A673 (cell line): ENCODE data around the gene HIBCH. TPM values are rescaled to one million over a fixed set of nuclear protein-coding genes. Genes with fewer than 3 reads are reported as not detected.

Experiments
- BruUV-seq: library from RNA; stranded (reverse); fragments of 400-500 nt; replicated peaks from 2 replicates; lab custom pipeline; 2021; lab: Mats Ljungman, UMichigan
- CTCF ChIA-PET: fragments of 300-600 bp; sonication (Branson Sonifier 250); formaldehyde crosslinking; loops from one replicate; lab custom pipeline; 2022; ENCODE audit warnings: antibody characterized with exemption; lab: Charles Lee
- POLR2A ChIA-PET: fragments of 300-600 bp; sonication (Branson Sonifier 250); formaldehyde crosslinking; loops from one replicate; lab custom pipeline; 2022; ENCODE audit warnings: antibody characterized with exemption; ENCODE audit not compliant: low non-redundant PET; lab: Charles Lee
- DNase-seq: peaks from one replicate; pipeline ENCODE4 v3.0.0-alpha.2; 2015; ENCODE audit warnings: low spot score
- H3K27ac ChIP-seq: fragments of 200-600 bp; sonication (generic); 2 replicates; pipeline ENCODE4 v1.5.1; 2016; ENCODE audit warnings: mixed run types, low read depth, mild to moderate bottlenecking, mixed read lengths, antibody characterized with exemption, low read length; ENCODE audit not compliant: poor library complexity, severe bottlenecking
- H3K27me3 ChIP-seq: fragments of 200-600 bp; sonication (generic); replicated peaks from 2 replicates; pipeline ENCODE4 v1.6.1; 2017; ENCODE audit warnings: mixed run types, low read depth, mild to moderate bottlenecking, mixed read lengths, antibody characterized with exemption, low read length; ENCODE audit not compliant: insufficient read depth, poor library complexity
- H3K36me3 ChIP-seq: fragments of 200-600 bp; sonication (generic); 2 replicates; pipeline ENCODE4 v1.6.1; 2016; ENCODE audit warnings: mixed run types, mild to moderate bottlenecking, mixed read lengths, antibody characterized with exemption, low read length; ENCODE audit not compliant: insufficient read depth, poor library complexity, severe bottlenecking
- H3K4me1 ChIP-seq: fragments of 200-600 bp; sonication (generic); 2 replicates; pipeline ENCODE4 v1.6.1; 2017; ENCODE audit warnings: mixed run types, mild to moderate bottlenecking, mixed read lengths, antibody characterized with exemption, low read length; ENCODE audit not compliant: insufficient read depth, poor library complexity, severe bottlenecking
- H3K4me3 ChIP-seq: fragments of 200-600 bp; sonication (generic); 2 replicates; pipeline ENCODE4 v1.5.1; 2016; ENCODE audit warnings: low read depth, mixed run types, mild to moderate bottlenecking, mixed read lengths, low read length; ENCODE audit not compliant: poor library complexity, severe bottlenecking
- H3K9me3 ChIP-seq: fragments of 200-600 bp; sonication (generic); 2 replicates; pipeline ENCODE4 v1.6.1; 2016; ENCODE audit warnings: mixed run types, low read depth, mild to moderate bottlenecking, mixed read lengths, antibody characterized with exemption, low read length; ENCODE audit not compliant: poor library complexity, severe bottlenecking
- EZH2 ChIP-seq: fragments of 200-600 bp; sonication (generic); IDR thresholded peaks from 2 replicates; pipeline ENCODE4 v1.6.1; 2017; ENCODE audit warnings: borderline replicate concordance, low read depth, mild to moderate bottlenecking, mixed read lengths, antibody characterized with exemption, low read length; ENCODE audit not compliant: poor library complexity, severe bottlenecking
- intact Hi-C: fragments of 100-400 bp; cut with micrococcal nuclease; formaldehyde crosslinking; loops from one replicate; pipeline ENCODE4 v1.10.0; 2022; ENCODE audit not compliant: unreplicated experiment
- total RNA-seq: library from RNA; stranded (reverse); gene quantifications from 2 replicates; pipeline ENCODE4 v1.2.3, GENCODE V29; 2021
- TF ChIP-seq, protein P1 (sequence below): fragments of 300-800, 200-600 bp; sonication (generic); conservative IDR thresholded peaks from 2 replicates; pipeline ENCODE4 v1.5.1; 2017; ENCODE audit warnings: low read depth, mild to moderate bottlenecking, antibody characterized with exemption, low read length, moderate library complexity, mixed read lengths

The HIBCH gene
- total RNA-seq, 1 experiment from 2014 or later: 43.3 TPM

DNA sequence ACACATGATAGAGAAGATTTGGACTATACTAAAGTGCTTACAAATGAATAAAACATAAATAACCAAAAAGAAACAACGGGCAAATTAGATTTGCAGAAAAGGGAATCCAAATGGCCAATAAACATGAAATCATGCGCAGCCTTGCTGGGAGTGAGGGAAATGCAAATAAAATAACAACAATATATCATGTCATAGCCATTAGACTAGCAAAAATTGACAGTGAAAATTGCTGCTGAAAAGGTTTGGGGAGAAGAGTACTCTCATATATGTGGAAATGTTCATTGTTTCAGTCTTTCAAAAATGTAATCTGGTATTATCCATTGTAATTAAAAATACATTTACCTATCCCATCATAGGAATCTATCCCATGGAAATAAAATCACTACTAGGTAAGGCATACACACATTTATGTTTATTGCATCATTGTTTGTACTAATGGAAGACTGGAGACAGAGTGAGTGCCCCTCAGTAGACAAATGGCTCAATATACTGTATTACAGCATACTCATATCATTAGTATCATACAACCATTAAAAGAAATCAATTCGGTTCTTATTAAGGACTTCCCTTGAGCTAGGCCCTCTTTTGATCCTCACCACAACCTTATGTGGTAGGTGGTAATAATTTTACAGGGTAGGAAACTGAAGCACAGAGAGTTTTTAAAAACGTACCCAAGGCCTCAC lies 163.0 kb downstream of the HIBCH start:
- no peaks in the 10 kb centered on the region for H3K4me1 ChIP-seq
- ChIA-PET CTCF (no interaction called here), POLR2A (no interaction called here)
- H3K27ac ChIP-seq: no peak overlapping the region
- no peak for TF ChIP-seq EZH2
- TF ChIP-seq, protein P1, sequence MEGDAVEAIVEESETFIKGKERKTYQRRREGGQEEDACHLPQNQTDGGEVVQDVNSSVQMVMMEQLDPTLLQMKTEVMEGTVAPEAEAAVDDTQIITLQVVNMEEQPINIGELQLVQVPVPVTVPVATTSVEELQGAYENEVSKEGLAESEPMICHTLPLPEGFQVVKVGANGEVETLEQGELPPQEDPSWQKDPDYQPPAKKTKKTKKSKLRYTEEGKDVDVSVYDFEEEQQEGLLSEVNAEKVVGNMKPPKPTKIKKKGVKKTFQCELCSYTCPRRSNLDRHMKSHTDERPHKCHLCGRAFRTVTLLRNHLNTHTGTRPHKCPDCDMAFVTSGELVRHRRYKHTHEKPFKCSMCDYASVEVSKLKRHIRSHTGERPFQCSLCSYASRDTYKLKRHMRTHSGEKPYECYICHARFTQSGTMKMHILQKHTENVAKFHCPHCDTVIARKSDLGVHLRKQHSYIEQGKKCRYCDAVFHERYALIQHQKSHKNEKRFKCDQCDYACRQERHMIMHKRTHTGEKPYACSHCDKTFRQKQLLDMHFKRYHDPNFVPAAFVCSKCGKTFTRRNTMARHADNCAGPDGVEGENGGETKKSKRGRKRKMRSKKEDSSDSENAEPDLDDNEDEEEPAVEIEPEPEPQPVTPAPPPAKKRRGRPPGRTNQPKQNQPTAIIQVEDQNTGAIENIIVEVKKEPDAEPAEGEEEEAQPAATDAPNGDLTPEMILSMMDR: no peak
- no peak overlapping the region for H3K4me3 ChIP-seq
- no peaks in the 10 kb centered on the region for H3K9me3 ChIP-seq
- no TSS peak for BruUV-seq
- intact Hi-C loops: no loop called here
- H3K36me3 ChIP-seq: no peaks in the 10 kb centered on the region
- H3K27me3 ChIP-seq: no peaks in the 10 kb centered on the region
- DNase-seq: no peak

Other genes starting within 250 kb of the HIBCH start
- gene INPP1, start 23.8 kb upstream of the HIBCH start, total RNA-seq: 3.2 and 3.9 TPM in 2 replicates
- 5.7 and 8.4 TPM in 2 replicates for gene MFSD6, start 88.5 kb upstream of the HIBCH start, total RNA-seq
- gene NEMP2, start 214.9 kb upstream of the HIBCH start, total RNA-seq: 12.6 and 13.9 TPM in 2 replicates